ENCODE measurements around the gene THAP8. TPM values are rescaled to one million over a fixed set of nuclear protein-coding genes. Genes with fewer than 3 reads are reported as not detected.

THAP8 gene
- total RNA-seq, 1 experiment from 2014 or later = 4.6 TPM

DNA sequence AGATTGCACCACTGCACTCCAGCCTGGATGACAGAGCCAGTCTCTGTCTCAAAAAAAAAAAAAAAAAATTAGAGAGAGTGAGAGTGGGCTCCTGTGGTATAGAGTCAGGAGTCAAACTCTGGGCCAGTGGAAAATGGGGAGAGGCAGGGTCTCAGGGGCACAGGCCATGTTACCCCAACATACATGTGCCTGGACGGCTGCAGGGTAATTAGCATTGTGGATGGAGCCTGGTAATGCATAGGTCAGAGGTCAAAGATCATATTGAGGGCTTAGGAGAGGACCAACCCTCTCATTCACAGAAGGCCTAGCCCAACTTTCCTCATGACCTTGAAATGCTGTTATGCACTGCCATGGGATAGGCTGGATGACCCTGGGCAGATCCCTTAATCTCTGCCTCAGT is 28.5 kb downstream of the THAP8 start:
- Histone ChIP-seq H3K27me3 (replicated peaks; ENCODE audit: insufficient read depth, low read depth, low read length, poor library complexity) (no peaks in the 10 kb centered on the region), H3K9me3 (ENCODE audit: low read depth, low read length, poor library complexity, severe bottlenecking) (no peaks in the 10 kb centered on the region), H3K27ac (ENCODE audit: low read depth, low read length, poor library complexity, severe bottlenecking) (no peak overlapping the region), H3K36me3 (ENCODE audit: insufficient read depth, low read length, poor library complexity, severe bottlenecking) (peaks cover 6% of the 10 kb centered on the region), H3K4me1 (ENCODE audit: insufficient read depth, low read length, poor library complexity, severe bottlenecking) (no peaks in the 10 kb centered on the region), H3K4me3 (ENCODE audit: low read depth, low read length, poor library complexity, severe bottlenecking) (no peak overlapping the region)
- POLR2A ChIA-PET (ENCODE audit: low non-redundant PET) = no interaction called here
- no TSS peak for BruUV-seq (replicated peaks)
- intact Hi-C loops (cut with micrococcal nuclease; ENCODE audit: unreplicated experiment) = no loop called here
- TF ChIP-seq EZH2 (IDR thresholded peaks at IDR 0.05; ENCODE audit: borderline replicate concordance, low read depth, low read length, poor library complexity, severe bottlenecking) = no peak
- TF ChIP-seq, protein P1, sequence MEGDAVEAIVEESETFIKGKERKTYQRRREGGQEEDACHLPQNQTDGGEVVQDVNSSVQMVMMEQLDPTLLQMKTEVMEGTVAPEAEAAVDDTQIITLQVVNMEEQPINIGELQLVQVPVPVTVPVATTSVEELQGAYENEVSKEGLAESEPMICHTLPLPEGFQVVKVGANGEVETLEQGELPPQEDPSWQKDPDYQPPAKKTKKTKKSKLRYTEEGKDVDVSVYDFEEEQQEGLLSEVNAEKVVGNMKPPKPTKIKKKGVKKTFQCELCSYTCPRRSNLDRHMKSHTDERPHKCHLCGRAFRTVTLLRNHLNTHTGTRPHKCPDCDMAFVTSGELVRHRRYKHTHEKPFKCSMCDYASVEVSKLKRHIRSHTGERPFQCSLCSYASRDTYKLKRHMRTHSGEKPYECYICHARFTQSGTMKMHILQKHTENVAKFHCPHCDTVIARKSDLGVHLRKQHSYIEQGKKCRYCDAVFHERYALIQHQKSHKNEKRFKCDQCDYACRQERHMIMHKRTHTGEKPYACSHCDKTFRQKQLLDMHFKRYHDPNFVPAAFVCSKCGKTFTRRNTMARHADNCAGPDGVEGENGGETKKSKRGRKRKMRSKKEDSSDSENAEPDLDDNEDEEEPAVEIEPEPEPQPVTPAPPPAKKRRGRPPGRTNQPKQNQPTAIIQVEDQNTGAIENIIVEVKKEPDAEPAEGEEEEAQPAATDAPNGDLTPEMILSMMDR (conservative IDR thresholded peaks at IDR 0.05; ENCODE audit: low read depth, low read length) = no peak
- CTCF ChIA-PET = no interaction called here
- DNase-seq (ENCODE audit: low spot score) = no peak

DNA sequence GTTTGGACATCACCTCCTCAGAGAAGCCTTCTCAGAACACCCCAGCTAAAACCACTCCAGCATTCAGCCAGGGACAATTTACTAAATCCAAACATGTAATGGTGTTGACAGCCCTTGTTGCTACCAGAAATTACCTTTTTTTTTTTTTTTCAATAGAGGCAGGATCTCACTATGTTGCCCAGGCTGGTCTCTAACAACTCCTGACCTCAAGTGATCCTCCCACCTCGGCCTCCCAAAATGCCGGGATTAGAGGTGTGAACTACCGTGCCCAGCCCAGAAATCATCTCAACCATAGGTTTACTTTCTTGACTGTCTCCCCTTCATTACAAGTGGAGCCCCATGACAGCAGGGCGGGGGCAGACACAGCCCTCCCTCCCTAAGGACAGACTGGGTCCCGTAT is 30.7 kb downstream of the THAP8 start:
- ChIA-PET CTCF (no interaction called here), POLR2A (ENCODE audit: low non-redundant PET) (no interaction called here)
- H3K27ac ChIP-seq (ENCODE audit: low read depth, low read length, poor library complexity, severe bottlenecking) = no peak overlapping the region
- H3K9me3 ChIP-seq (ENCODE audit: low read depth, low read length, poor library complexity, severe bottlenecking) = no peaks in the 10 kb centered on the region
- H3K36me3 ChIP-seq (ENCODE audit: insufficient read depth, low read length, poor library complexity, severe bottlenecking) = peaks cover 6% of the 10 kb centered on the region
- no peaks in the 10 kb centered on the region for H3K4me1 ChIP-seq (ENCODE audit: insufficient read depth, low read length, poor library complexity, severe bottlenecking)
- no peak for DNase-seq (ENCODE audit: low spot score)
- H3K4me3 ChIP-seq (ENCODE audit: low read depth, low read length, poor library complexity, severe bottlenecking) = no peak overlapping the region
- no peaks in the 10 kb centered on the region for H3K27me3 ChIP-seq (replicated peaks; ENCODE audit: insufficient read depth, low read depth, low read length, poor library complexity)
- intact Hi-C loops (cut with micrococcal nuclease; ENCODE audit: unreplicated experiment) = no loop called here
- BruUV-seq (replicated peaks) = no TSS peak
- TF ChIP-seq, protein P1 (conservative IDR thresholded peaks at IDR 0.05; ENCODE audit: low read depth, low read length) = no peak
- no peak for TF ChIP-seq EZH2 (IDR thresholded peaks at IDR 0.05; ENCODE audit: borderline replicate concordance, low read depth, low read length, poor library complexity, severe bottlenecking)

GRCh38 chr19:36019061-36019670 is 34.9 kb downstream of the THAP8 start:
- CTCF ChIA-PET = no interaction called here
- TF ChIP-seq EZH2 (IDR thresholded peaks at IDR 0.05; ENCODE audit: borderline replicate concordance, low read depth, low read length, poor library complexity, severe bottlenecking) = no peak
- TF ChIP-seq, protein P1 (conservative IDR thresholded peaks at IDR 0.05; ENCODE audit: low read depth, low read length) = no peak
- DNase-seq (ENCODE audit: low spot score) = no peak
- no peaks in the 10 kb centered on the region for H3K27me3 ChIP-seq (replicated peaks; ENCODE audit: insufficient read depth, low read depth, low read length, poor library complexity)
- H3K27ac ChIP-seq (ENCODE audit: low read depth, low read length, poor library complexity, severe bottlenecking) = no peak overlapping the region
- no TSS peak for BruUV-seq (replicated peaks)
- intact Hi-C loops (cut with micrococcal nuclease; ENCODE audit: unreplicated experiment) = no loop called here
- POLR2A ChIA-PET (ENCODE audit: low non-redundant PET) = no interaction called here
- H3K9me3 ChIP-seq (ENCODE audit: low read depth, low read length, poor library complexity, severe bottlenecking) = no peaks in the 10 kb centered on the region
- no peak overlapping the region for H3K4me3 ChIP-seq (ENCODE audit: low read depth, low read length, poor library complexity, severe bottlenecking)
- H3K36me3 ChIP-seq (ENCODE audit: insufficient read depth, low read length, poor library complexity, severe bottlenecking) = peaks cover 6% of the 10 kb centered on the region
- peaks cover 7% of the 10 kb centered on the region for H3K4me1 ChIP-seq (ENCODE audit: insufficient read depth, low read length, poor library complexity, severe bottlenecking)

Data from A673 (cell line).